CD4-positive, alpha-beta T cell (primary cell): ENCODE measurements around the gene ATP11A. TPM values are rescaled to one million over a fixed set of nuclear protein-coding genes. Genes with fewer than 3 reads are reported as not detected.
A peak's percentile ranks its signal among the peaks of the same experiment; 100 is the strongest.

ENCODE experiments used
- ATAC-seq: fragments of 200-7000 bp; cut with Tn5 transposase; one replicate; pipeline ENCODE4 v1.10.0; 2022; ENCODE audit warnings: mild to moderate bottlenecking; ENCODE audit not compliant: poor library complexity
- CTCF ChIA-PET: fragments of 350-600 bp; sonication (Branson Sonifier 250); formaldehyde crosslinking; loops from one replicate; lab custom pipeline; 2021; ENCODE audit warnings: antibody characterized with exemption, inconsistent platforms; lab: Charles Lee
- POLR2A ChIA-PET: fragments of 350-600 bp; sonication (Branson Sonifier 250); formaldehyde crosslinking; loops from one replicate; lab custom pipeline; 2021; ENCODE audit warnings: antibody characterized with exemption, inconsistent platforms; lab: Charles Lee
- DNase-seq, 14 experiments: peaks; one replicate each; pipeline ENCODE4 v3.0.0-alpha.2; 2013 to 2020; ENCODE audit warnings: mixed read lengths in 2 of 14
- H3K27ac ChIP-seq, 2 donors: one replicate each; pipeline versions ENCODE4 v1.5.1 to v1.7.0; 2013; ENCODE audit warnings: low read length in 2 of 2, low read depth in 1 of 2, mild to moderate bottlenecking in 1 of 2
- H3K27me3 ChIP-seq, 2 experiments: 1 replicate in 1 of 2; 2 replicates in 1 of 2; pipeline versions ENCODE4 v1.6.1 to v1.7.0; 2013; ENCODE audit warnings: low read length in 2 of 2, control low read depth in 1 of 2, mild to moderate bottlenecking in 1 of 2, moderate library complexity in 1 of 2; ENCODE audit not compliant: insufficient read depth in 2 of 2, control insufficient read depth in 1 of 2
- H3K36me3 ChIP-seq: one replicate; pipeline ENCODE4 v1.6.1; 2013; ENCODE audit warnings: low read length, control low read depth; ENCODE audit not compliant: insufficient read depth
- H3K4me1 ChIP-seq: one replicate; pipeline ENCODE4 v1.6.1; 2013; ENCODE audit warnings: low read length, control low read depth; ENCODE audit not compliant: insufficient read depth
- H3K4me3 ChIP-seq: one replicate; pipeline ENCODE4 v1.5.1; 2013; ENCODE audit warnings: mild to moderate bottlenecking, low read length, moderate library complexity
- H3K9me3 ChIP-seq, 2 experiments: 1 replicate in 1 of 2; 2 replicates in 1 of 2; pipeline versions ENCODE4 v1.6.1 to v1.7.0; 2013; ENCODE audit warnings: low read length in 2 of 2, mild to moderate bottlenecking in 2 of 2, control low read depth in 1 of 2, moderate library complexity in 1 of 2; ENCODE audit not compliant: control insufficient read depth in 1 of 2, insufficient read depth in 1 of 2
- H3K27ac Mint-ChIP-seq: one replicate; pipeline ENCODE4 v1.8.0; 2020; ENCODE audit warnings: mixed read lengths
- H3K27me3 Mint-ChIP-seq: one replicate; pipeline ENCODE4 v1.8.0; 2021; ENCODE audit warnings: mixed read lengths
- H3K36me3 Mint-ChIP-seq: one replicate; pipeline ENCODE4 v1.8.0; 2021; ENCODE audit warnings: low read depth, mixed read lengths
- H3K4me1 Mint-ChIP-seq: one replicate; pipeline ENCODE4 v1.8.0; 2021; ENCODE audit warnings: low read depth, mixed read lengths
- H3K4me3 Mint-ChIP-seq: one replicate; pipeline ENCODE4 v1.8.0; 2020; ENCODE audit warnings: mild to moderate bottlenecking, mixed read lengths
- H3K9me3 Mint-ChIP-seq: one replicate; pipeline ENCODE4 v1.8.0; 2020; ENCODE audit warnings: mixed read lengths
- CTCF ChIP-seq: fragments of 200-600 bp; IDR thresholded peaks from one replicate; pipeline ENCODE4 v1.8.0; 2022; ENCODE audit warnings: antibody characterized with exemption, mild to moderate bottlenecking
- intact Hi-C, 2 experiments: fragments of 100-400 bp; cut with DNase I in 1 of 2; cut with micrococcal nuclease in 1 of 2; formaldehyde crosslinking; loops; one replicate each; pipeline versions ENCODE4 v1.15.1 to v1.9.0; 2023 to 2025; cut with DNase I, micrococcal nuclease
- total RNA-seq, 174 experiments: library from RNA in 2 of 174; stranded (reverse) in 2 of 174; gene quantifications; one replicate each; pipeline ENCODE4 v1.2.3 and lab custom pipeline; 2021 to 2026

The ATP11A gene
- total RNA-seq, 2 experiments from 2014 or later: 56.7 to 66.8 TPM

DNA sequence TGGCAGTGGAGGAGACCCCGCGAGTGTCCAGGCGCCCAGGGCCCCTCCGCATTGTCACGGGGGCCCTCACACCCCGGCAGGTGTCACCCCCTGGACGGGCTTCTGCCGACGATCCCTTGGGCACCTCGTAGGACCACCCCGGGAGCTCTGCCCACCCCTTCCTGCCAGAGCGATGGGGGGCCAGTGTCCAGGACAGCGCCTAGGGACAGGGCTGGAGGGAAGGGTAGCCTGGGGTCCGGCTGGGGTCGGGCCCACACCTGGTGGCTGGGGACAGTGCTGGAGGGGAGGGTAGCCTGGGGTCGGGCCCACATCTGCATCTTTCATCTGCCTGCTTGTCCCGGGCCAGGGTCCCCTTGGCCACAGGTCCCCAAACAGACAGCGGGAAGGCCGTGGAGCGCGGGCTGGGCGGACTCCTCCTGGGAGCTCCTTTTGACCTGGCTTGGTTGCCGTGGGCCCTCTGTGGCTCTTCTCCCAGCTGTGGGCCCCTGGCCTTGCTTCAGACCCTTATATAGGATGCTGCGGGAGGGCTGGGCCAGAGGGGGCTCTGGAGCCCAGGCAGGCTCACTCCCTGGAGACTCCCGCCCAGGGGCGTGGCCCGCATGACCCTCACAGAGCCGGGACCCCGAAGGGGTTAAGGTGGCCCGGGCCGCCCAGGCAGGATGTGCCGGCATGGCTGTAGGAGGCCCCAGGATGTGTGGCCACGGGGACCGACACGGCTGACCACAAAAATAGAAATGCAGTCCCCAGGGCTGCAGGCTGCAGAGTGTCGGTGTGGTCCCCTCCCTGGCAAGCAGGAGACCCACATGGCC is 205.0 kb downstream of the ATP11A start:
- TF ChIP-seq CTCF: no peak
- no peaks in the 10 kb centered on the region for H3K9me3 Mint-ChIP-seq
- DNase-seq (no peak), ATAC-seq (no peak)
- H3K4me3 ChIP-seq: peak overlapping the region; percentile 46
- H3K27ac ChIP-seq: no peak overlapping the region
- H3K27ac Mint-ChIP-seq: no peak overlapping the region
- no peaks in the 10 kb centered on the region for H3K36me3 Mint-ChIP-seq
- H3K9me3 ChIP-seq: peaks cover 0 to 14% of the 10 kb centered on the region in 2 experiments
- ChIA-PET CTCF (no interaction called here), POLR2A (no interaction called here)
- H3K27me3 ChIP-seq: peaks cover 0 to 14% of the 10 kb centered on the region in 2 experiments
- peaks cover 7% of the 10 kb centered on the region for H3K4me1 Mint-ChIP-seq
- peaks cover 27% of the 10 kb centered on the region for H3K4me1 ChIP-seq
- H3K36me3 ChIP-seq: no peaks in the 10 kb centered on the region
- intact Hi-C loops: no loop called here
- peak overlapping the region; percentile 30 for H3K4me3 Mint-ChIP-seq
- peaks cover 12% of the 10 kb centered on the region for H3K27me3 Mint-ChIP-seq

DNA sequence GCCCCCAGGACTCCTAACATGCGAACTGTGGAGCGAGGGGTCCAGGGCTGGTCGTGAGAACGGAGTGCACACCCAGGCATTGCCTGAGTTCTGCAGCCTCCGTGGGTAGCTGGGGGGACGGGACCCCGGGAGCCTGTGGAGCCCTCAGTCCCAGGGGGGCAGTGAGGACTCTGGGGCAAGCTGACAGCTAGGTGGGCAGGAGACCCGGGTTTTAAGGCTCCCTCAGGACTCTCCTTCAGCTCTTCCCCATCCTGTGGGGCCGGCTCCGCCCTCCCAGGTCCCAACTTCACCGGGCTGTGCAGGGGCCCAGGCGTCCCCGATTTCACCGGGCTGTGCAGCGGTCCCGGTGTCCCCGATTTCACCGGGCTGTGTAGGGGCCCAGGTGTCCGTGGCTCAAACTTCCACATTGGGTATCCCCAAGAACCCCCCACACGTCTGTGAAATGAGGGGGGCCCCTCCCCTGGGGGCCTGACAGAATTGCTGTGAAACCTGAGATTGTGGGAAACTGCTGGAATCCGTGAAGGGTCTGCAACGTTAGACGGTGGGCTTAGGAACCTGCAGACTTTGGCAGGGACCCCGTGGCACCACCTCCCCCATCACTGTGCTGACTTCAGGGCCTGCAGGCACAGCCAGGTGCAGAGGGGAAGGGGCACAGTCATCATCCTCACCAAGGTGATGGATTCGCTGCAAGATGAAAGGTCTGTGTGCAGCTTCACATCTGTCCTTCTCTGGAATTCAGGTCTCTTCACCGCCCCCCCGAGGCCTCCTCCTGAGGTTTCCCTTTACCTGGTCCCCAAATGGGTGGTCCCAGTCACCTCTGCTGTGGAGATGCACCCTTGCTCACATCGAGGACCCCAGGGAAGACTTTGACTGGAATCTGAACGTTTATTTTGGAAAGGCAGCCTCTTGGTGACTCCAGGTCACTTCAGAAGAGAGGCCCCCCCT is 206.0 kb downstream of the ATP11A start:
- H3K4me3 ChIP-seq: no peak overlapping the region
- intact Hi-C loops: no loop called here
- no peak for ATAC-seq

More for the DNA sequence above, 206.0 kb downstream of the ATP11A start:
- Mint-ChIP-seq H3K27ac (no peak overlapping the region), H3K4me1 (peaks cover 7% of the 10 kb centered on the region), H3K27me3 (peaks cover 12% of the 10 kb centered on the region), H3K36me3 (no peaks in the 10 kb centered on the region), H3K9me3 (no peaks in the 10 kb centered on the region), H3K4me3 (no peak overlapping the region)
- ChIA-PET POLR2A (no interaction called here), CTCF (no interaction called here)
- Histone ChIP-seq H3K36me3 (no peaks in the 10 kb centered on the region), H3K4me1 (peaks cover 27% of the 10 kb centered on the region), H3K9me3 (peaks cover 0 to 14% of the 10 kb centered on the region in 2 experiments), H3K27me3 (peaks cover 0 to 14% of the 10 kb centered on the region in 2 experiments), H3K27ac (no peak overlapping the region)
- no peak for DNase-seq
- no peak for TF ChIP-seq CTCF
